Keratinocyte (primary cell): ENCODE data around the gene MYRIP.

ENCODE experiments used
- CTCF ChIP-seq, 3 experiments: IDR thresholded peaks in 1 of 3; conservative IDR thresholded peaks in 1 of 3; optimal IDR thresholded peaks in 1 of 3; 2 replicates in 2 of 3; 3 replicates in 1 of 3; pipeline versions ENCODE3 to v1.5.1; 2011; ENCODE audit warnings: low read length in 3 of 3, mild to moderate bottlenecking in 3 of 3, moderate library complexity in 2 of 3, control low read depth in 1 of 3, inconsistent platforms in 1 of 3; ENCODE audit not compliant: insufficient read depth in 2 of 3; ENCODE audit errors: extremely low read depth in 1 of 3
- EZH2 ChIP-seq: IDR thresholded peaks from one replicate; pipeline ENCODE4 v1.6.1; 2012; ENCODE audit warnings: inconsistent platforms, mild to moderate bottlenecking, low read length, moderate library complexity

DNA sequence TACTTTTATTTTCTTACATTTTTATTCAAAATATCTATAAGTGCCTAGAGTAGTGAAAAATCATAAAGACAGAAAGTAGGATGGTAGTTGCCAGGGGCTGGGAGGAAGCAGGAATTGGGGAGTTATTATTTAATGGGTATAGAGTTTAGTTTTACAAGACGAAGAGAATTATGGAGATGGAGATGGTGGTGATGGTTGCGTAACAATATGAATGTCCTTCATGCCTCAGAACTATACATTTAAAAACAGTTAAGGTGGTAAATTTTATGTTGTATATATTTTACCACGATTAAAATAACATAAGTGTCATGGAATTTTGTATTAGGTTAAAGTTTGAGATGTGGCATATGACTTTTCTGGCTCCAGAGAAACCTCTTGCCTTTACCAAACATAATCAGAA lies 171.4 kb downstream of the MYRIP start:
- TF ChIP-seq CTCF (optimal IDR thresholded peaks at IDR 0.05 in 1 of 3, IDR thresholded peaks at IDR 0.05 in 1 of 3, conservative IDR thresholded peaks at IDR 0.05 in 1 of 3; ENCODE audit: extremely low read depth in 1 of 3, insufficient read depth in 2 of 3, low read length in 3 of 3), result no peak
- TF ChIP-seq EZH2, result no peak
